DOHH2 (cell line): ENCODE data around the gene PTPRN2.

Experiments
- H3F3A ChIP-seq: fragments of 200-600 bp; sonication (generic), shearing (Covaris generic); 2 replicates; pipeline ENCODE4 v1.6.0; 2016; ENCODE audit warnings: antibody characterized with exemption, mild to moderate bottlenecking; ENCODE audit not compliant: control insufficient read depth, insufficient read depth
- H3K27ac ChIP-seq: fragments of 200-600 bp; sonication (generic); 2 replicates; pipeline ENCODE4 v1.5.1; 2014; ENCODE audit warnings: low read depth, mild to moderate bottlenecking, low read length, moderate library complexity
- H3K27me3 ChIP-seq: fragments of 200-600 bp; sonication (generic); 2 replicates; pipeline ENCODE4 v1.6.1; 2014; ENCODE audit warnings: mild to moderate bottlenecking, low read length, mixed read lengths; ENCODE audit not compliant: control insufficient read depth
- H3K36me3 ChIP-seq: fragments of 200-600 bp; sonication (generic); 2 replicates; pipeline ENCODE4 v1.6.1; 2014; ENCODE audit warnings: mild to moderate bottlenecking, low read length, moderate library complexity, mixed read lengths; ENCODE audit not compliant: control insufficient read depth
- H3K4me1 ChIP-seq: fragments of 200-600 bp; sonication (generic); 2 replicates; pipeline ENCODE4 v1.6.1; 2014; ENCODE audit warnings: mild to moderate bottlenecking, low read length, mixed read lengths; ENCODE audit not compliant: control insufficient read depth
- H3K4me2 ChIP-seq: fragments of 200-600 bp; sonication (generic); 2 replicates; pipeline ENCODE4 v1.6.0; 2014; ENCODE audit warnings: mild to moderate bottlenecking, low read length, moderate library complexity
- H3K4me3 ChIP-seq: fragments of 200-600 bp; sonication (generic); 2 replicates; pipeline ENCODE4 v1.5.1; 2014; ENCODE audit warnings: mild to moderate bottlenecking, low read length, mixed read lengths
- H3K79me2 ChIP-seq: fragments of 200-600 bp; sonication (generic); 2 replicates; pipeline ENCODE4 v1.6.1; 2014; ENCODE audit warnings: mild to moderate bottlenecking, low read length, mixed read lengths; ENCODE audit not compliant: control insufficient read depth
- H3K9me2 ChIP-seq: fragments of 200-600 bp; sonication (generic); replicated peaks from 2 replicates; pipeline ENCODE4 v1.6.1; 2014; ENCODE audit warnings: mild to moderate bottlenecking, low read length, mixed read lengths; ENCODE audit not compliant: control insufficient read depth
- H3K9me3 ChIP-seq: fragments of 200-600 bp; sonication (generic); 2 replicates; pipeline ENCODE4 v1.6.1; 2014; ENCODE audit warnings: antibody characterized with exemption, low read length, mixed read lengths; ENCODE audit not compliant: control insufficient read depth, insufficient read depth
- H4K20me1 ChIP-seq: fragments of 200-600 bp; sonication (generic); 2 replicates; pipeline ENCODE4 v1.6.0; 2014; ENCODE audit warnings: low read depth, mild to moderate bottlenecking, antibody characterized with exemption, low read length, moderate library complexity; ENCODE audit not compliant: control insufficient read depth, insufficient read depth
- EZH2phosphoT487 ChIP-seq: fragments of 200-600 bp; sonication (generic); IDR thresholded peaks from 2 replicates; pipeline ENCODE4 v1.6.1; 2017; ENCODE audit warnings: borderline replicate concordance, mild to moderate bottlenecking, antibody characterized with exemption, low read length, moderate library complexity, mixed read lengths
- TF ChIP-seq, protein P1 (sequence below): fragments of 200-600 bp; sonication (generic); IDR thresholded peaks from one replicate; pipeline ENCODE4 v1.5.1; 2014; ENCODE audit warnings: antibody characterized with exemption, mild to moderate bottlenecking, low read depth, low read length; ENCODE audit not compliant: poor library complexity, severe bottlenecking

The PTPRN2 gene

GRCh38 chr7:158321936-158322615 lies 265.5 kb downstream of the PTPRN2 start:
- Histone ChIP-seq H3K79me2 (no peaks in the 10 kb centered on the region), H3K9me2 (no peaks in the 10 kb centered on the region), H3K27ac (no peak overlapping the region), H3K9me3 (peaks cover 85% of the 10 kb centered on the region; the same call in 1 of the 2 replicates), H3K36me3 (no peaks in the 10 kb centered on the region), H3K4me2 (no peak overlapping the region), H3F3A (no peaks in the 10 kb centered on the region), H3K4me3 (no peak overlapping the region), H4K20me1 (no peaks in the 10 kb centered on the region), H3K4me1 (no peaks in the 10 kb centered on the region), H3K27me3 (no peaks in the 10 kb centered on the region)
- TF ChIP-seq, protein P1, sequence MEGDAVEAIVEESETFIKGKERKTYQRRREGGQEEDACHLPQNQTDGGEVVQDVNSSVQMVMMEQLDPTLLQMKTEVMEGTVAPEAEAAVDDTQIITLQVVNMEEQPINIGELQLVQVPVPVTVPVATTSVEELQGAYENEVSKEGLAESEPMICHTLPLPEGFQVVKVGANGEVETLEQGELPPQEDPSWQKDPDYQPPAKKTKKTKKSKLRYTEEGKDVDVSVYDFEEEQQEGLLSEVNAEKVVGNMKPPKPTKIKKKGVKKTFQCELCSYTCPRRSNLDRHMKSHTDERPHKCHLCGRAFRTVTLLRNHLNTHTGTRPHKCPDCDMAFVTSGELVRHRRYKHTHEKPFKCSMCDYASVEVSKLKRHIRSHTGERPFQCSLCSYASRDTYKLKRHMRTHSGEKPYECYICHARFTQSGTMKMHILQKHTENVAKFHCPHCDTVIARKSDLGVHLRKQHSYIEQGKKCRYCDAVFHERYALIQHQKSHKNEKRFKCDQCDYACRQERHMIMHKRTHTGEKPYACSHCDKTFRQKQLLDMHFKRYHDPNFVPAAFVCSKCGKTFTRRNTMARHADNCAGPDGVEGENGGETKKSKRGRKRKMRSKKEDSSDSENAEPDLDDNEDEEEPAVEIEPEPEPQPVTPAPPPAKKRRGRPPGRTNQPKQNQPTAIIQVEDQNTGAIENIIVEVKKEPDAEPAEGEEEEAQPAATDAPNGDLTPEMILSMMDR = no peak
- TF ChIP-seq EZH2phosphoT487 = no peak

GRCh38 chr7:158321056-158321700 lies 266.4 kb downstream of the PTPRN2 start:
- Histone ChIP-seq H3K36me3 (no peaks in the 10 kb centered on the region), H4K20me1 (no peaks in the 10 kb centered on the region), H3K27ac (no peak overlapping the region), H3K9me2 (no peaks in the 10 kb centered on the region), H3K9me3 (peaks cover 84% of the 10 kb centered on the region; the same call in 1 of the 2 replicates), H3K4me3 (no peak overlapping the region), H3K79me2 (no peaks in the 10 kb centered on the region), H3K27me3 (no peaks in the 10 kb centered on the region), H3F3A (no peaks in the 10 kb centered on the region), H3K4me1 (no peaks in the 10 kb centered on the region), H3K4me2 (no peak overlapping the region)
- TF ChIP-seq, protein P1 = no peak
- no peak for TF ChIP-seq EZH2phosphoT487

GRCh38 chr7:158320328-158320727 lies 267.3 kb downstream of the PTPRN2 start:
- peaks cover 84% of the 10 kb centered on the region for H3K9me3 ChIP-seq
- TF ChIP-seq, protein P1 = no peak
- TF ChIP-seq EZH2phosphoT487 = no peak

More at GRCh38 chr7:158320328-158320727, 267.3 kb downstream of the PTPRN2 start:
- H3K4me1 ChIP-seq = no peaks in the 10 kb centered on the region
- no peaks in the 10 kb centered on the region for H3K9me2 ChIP-seq
- H3K27ac ChIP-seq = no peak overlapping the region
- H3K27me3 ChIP-seq = no peaks in the 10 kb centered on the region
- no peak overlapping the region for H3K4me2 ChIP-seq
- no peaks in the 10 kb centered on the region for H3F3A ChIP-seq
- H3K36me3 ChIP-seq = no peaks in the 10 kb centered on the region
- no peaks in the 10 kb centered on the region for H3K79me2 ChIP-seq
- no peak overlapping the region for H3K4me3 ChIP-seq
- no peaks in the 10 kb centered on the region for H4K20me1 ChIP-seq
